CD4-positive, alpha-beta T cell treated with Interleukin-17A for 1 hour (primary cell): ENCODE data around the gene SCD5.
A peak's percentile ranks its signal among the peaks of the same experiment; 100 is the strongest.
"Not testable (repeated sequence)": the region's sequence is repeated elsewhere in the genome, so short reads cannot be mapped to it uniquely, and the experiment has no call there.

Source experiments
- DNase-seq: peaks from one replicate; pipeline ENCODE4 v3.0.0-alpha.2; 2020

The SCD5 gene

GRCh38 chr4:82798168-82799005 lies at the start of gene SCD5:
TSS of gene SCD5 (minus strand) at chr4:82798796. CDS start at chr4:82798537, 259 bp downstream.
- peak; percentile 80 for DNase-seq

GRCh38 chr4:82842593-82842992 lies 44.0 kb upstream of the SCD5 start:
- no peak for DNase-seq

DNA sequence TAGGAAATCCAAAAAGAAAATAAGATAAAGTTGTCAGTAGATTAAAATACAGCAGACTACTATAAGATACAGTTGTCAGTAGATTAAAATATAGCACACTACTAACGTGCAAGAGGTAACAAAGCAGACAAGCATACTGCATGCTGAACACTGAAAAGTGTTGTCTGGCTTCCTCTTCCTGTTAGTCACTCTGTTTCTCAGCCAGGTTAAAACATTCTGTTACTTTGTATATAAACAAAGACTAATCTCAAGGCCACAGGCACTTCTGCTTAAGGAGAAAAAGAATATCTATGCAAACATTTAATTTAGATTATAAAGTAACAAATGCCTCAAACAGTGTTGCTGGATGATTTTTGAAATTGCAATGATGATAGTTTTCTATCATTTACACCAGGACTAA lies 41.0 kb upstream of the SCD5 start:
- no peak for DNase-seq

GRCh38 chr4:82833696-82834313 lies 35.2 kb upstream of the SCD5 start:
- DNase-seq = no peak

GRCh38 chr4:82833060-82833459 lies 34.5 kb upstream of the SCD5 start:
- DNase-seq = not testable (repeated sequence)

DNA sequence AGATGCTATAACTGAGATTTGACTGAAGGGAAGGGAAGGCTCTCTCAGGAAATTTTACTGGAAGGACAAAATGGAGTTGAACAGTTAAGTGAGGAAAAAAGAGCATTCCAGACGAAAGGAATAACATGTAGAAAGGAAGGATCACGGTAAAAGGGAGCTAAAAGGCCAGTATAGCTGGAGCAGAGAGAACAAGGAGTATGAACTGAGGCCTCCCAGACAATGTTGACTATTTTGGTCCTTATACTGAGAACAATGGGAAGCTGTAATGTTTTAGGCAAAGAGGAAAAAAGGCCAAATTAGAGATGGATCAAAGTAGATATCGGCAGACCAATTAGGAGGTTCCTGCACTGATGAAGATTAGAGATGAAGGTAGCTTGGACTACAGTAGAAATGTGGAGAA lies 26.8 kb upstream of the SCD5 start:
- no peak for DNase-seq

- no peak for DNase-seq
Observed at GRCh38 chr4:82823062-82823461, 24.5 kb upstream of the SCD5 start.

- no peak for DNase-seq
Observed at GRCh38 chr4:82820689-82821088, 22.1 kb upstream of the SCD5 start.

DNA sequence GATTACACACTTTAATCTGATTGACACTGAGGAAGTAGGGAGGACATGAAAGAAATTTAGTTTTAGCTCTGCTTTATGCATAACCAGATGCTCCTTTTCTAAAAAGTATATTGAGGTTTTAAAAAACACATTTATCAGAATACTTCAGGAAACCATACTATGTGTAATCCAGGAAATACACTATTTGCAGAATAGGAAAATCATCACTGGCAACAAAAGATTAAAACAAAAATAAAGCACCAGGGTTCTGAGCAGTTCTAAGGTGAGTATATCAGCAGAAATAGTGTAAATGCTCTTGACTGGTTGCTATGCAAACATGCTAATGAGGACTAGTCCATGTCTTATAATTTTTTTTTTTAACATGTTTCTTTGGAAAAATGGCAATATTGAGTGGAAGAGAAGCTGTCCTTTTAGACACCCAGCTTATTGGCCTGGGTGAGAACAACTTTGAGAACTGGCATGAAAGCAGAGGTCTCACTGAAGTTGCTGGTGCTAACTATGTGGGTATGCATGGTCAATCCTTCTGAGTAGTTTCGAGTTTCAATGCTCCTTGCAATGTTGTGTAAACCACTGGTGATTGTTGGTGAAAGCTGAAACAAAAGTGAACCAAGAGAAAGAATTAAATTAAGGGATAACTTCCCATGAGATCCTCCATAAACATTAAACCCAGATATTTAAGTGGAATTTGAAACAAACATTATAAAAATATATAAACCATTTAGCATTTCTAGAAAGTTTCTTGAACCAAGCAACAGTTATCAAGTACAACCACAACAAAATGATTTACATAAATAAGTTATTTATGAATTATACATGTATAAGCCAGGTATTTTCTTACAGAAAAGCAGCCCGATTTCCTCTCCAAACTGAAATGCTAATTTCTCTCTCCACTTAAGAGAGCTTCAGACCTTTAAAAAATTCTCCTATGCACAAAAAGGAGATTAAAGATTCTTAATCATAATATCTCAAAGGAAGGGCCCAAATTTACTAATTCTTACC lies 20.4 kb upstream of the SCD5 start:
- DNase-seq = no peak

- DNase-seq = not testable (repeated sequence)
Observed at GRCh38 chr4:82816874-82817273, 18.3 kb upstream of the SCD5 start.

DNA sequence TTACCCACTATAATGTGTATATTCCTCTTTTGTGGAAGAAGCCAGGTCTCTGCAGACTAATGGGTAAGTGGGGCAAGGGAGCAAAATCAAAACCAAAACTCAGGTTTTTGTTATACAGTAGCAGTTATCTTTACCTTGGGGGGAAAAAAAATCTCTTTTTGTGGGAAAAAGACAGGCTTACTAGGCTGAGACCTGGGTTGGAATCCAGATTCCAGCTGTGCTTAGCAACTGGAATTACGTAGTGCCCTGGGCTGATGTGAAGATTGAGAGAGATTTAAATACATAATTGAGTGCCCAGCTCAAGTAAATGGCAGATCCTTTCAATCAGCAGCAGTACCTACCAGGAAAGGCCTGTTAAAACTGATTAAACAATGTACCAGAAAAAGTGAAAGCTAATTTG lies 15.4 kb upstream of the SCD5 start:
- no peak for DNase-seq

DNA sequence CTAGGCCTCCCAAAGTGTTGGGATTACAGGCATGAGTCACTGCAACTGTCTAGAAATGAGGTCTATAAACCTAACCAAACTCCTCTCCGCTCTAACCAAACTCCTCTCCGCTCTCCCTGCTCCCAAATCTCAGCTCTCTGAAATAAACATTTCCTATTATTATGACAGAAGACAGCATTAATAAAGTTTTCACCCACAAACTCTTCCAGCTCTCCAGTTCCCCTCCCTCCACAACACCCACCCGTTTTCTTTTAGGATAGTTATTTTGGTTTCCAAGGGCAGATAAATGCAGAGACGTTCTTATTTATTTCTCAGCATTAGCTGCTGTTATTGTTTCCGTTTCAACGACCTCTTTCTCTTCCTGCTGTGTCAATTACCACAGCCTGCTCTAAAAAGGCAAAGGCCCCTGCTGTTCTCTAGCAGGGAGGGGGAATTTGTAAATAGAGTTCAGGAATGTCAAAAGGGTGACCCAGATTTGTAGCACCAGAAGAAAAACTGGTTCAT lies 13.3 kb upstream of the SCD5 start:
- no peak for DNase-seq

DNA sequence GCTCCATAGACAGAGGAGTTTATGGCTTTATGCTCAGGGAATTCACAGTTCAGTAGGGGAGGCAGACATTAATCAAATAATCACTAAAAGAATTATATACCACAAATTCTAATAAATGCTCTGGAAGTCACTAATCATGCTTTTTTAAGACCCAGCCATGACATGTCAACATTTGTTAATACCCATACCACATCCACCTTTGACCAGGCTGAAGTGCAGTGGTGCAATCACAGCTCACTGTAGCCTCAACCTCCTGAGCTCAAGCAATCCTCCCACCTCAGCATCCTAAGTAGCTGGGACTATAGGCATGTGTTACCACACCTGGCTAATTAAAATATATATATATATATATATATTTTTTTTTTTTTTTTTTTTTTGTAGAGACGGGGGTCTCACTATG lies 12.8 kb upstream of the SCD5 start:
- DNase-seq = no peak

DNA sequence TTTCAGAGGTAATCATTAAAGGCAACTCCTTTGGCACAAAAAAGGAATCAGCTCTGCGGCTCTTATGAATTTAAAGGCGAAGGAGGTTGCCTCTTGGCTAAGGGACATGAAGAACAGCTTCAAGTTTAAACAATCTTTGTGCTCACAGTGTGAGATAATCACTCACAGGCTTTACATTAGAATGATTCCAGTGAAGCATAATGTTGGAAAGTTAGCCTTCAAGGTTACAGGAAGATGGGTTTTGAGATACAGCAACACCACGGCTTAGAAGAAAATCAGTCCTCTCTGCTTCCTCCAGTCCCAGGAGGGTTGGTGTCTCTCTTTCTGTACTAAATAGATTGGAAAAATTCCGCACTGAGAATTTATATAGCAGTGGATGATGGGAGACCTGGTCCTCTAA lies 11.6 kb upstream of the SCD5 start:
- DNase-seq = no peak

- DNase-seq = no peak
Observed at GRCh38 chr4:82809619-82810018, 11.0 kb upstream of the SCD5 start.

DNA sequence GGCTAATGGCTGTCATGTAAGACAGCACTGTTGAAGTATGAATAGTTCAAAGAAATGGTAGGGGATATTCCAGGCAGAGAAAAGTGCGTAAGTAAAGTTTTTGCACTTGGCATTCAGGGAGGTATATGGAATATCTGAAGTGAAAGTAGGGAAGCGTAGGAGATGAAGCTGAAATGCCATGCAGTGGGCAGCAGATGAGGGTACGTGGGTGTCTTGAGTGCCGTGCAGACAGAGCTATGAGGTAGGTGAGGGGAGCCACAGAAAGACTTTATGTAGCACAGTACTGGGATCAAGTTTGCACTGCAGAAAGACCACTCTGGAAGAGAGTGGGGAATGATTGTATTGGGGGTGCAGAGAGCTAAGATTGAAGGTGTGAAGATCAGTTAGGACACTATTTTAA lies 5.2 kb upstream of the SCD5 start:
- DNase-seq = no peak

- no peak for DNase-seq
Observed at GRCh38 chr4:82802911-82803310, 4.3 kb upstream of the SCD5 start.

DNA sequence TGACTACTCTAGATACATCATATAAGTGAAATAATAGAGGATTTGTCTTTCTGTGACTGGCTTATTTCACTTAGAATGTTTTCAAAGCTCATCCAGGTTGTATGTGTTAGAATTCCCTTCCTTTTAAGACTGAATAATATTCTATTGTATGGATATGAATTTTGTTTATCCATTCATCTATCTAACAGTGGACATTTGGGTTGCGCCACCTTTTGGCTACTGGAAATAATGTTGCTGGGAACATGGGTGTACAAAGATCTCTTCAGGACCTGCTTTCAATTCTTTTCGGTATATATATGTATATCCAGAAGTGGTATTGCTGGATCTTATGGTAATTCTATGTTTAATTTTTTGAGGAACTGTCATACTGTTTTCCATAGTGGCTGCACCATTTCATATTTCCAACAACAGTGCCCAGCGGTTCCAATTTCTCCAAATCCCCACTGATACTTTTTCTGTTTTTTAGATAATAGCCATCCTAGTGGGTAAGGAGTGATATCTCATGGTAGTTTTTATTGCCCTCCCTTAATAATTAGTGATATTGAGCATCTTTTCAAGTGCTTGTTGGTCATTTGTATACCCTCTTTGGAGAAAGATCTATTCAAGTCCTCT lies 3.4 kb upstream of the SCD5 start:
- no peak for DNase-seq

GRCh38 chr4:82799006-82799881 lies 648 bp upstream of the SCD5 start:
- no peak for DNase-seq

DNA sequence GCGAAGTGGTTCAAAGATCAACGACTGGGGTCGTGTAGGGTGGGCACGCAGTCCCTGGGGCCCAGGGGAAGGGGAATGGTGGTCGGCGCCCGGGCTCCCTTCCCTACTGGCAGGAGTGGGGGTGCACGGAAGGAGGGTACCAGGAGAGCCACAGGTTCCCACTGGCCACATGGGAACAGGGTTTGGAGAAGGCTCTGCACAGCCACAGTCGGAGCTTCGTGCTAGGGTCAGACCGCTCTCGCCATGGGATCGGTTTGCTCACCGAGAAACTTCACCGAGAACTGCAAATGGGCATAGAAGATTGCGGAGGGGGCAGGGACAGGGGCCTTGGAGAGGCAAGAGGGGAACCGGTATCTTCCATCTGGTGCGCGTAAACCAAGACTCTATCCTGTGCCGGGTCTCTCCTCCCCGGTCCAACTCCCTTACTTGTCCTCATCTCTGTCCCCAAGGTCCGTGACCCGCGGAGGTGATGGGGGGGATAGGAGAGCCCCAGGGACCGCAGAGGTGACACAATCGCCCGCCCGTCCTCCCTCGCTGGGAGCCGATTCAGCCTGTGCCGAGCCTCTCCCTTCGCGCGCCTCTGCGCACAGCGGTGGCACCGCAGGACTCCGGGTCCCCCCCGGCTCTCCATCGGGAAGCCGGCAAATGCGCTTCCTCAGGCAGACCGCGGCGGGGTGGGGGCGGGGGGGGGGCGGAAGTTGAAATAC lies 1.0 kb downstream of the SCD5 start:
- DNase-seq = no peak

- DNase-seq = no peak
Observed at GRCh38 chr4:82797040-82797404, 1.6 kb downstream of the SCD5 start.
